B cell (primary cell): Measurements from ENCODE around the gene PEDS1. TPM values are rescaled to one million over a fixed set of nuclear protein-coding genes. Genes with fewer than 3 reads are reported as not detected.

Source experiments
- ATAC-seq: fragments of 200-7000 bp; cut with Tn5 transposase; one replicate; pipeline ENCODE4 v1.10.0; 2021; ENCODE audit warnings: low read depth, mild to moderate bottlenecking, moderate number of reproducible peaks, moderate library complexity
- CTCF ChIA-PET: fragments of 350-600 bp; sonication (Branson Sonifier 250); formaldehyde crosslinking; loops from one replicate; lab custom pipeline; 2021; ENCODE audit warnings: antibody characterized with exemption, inconsistent platforms; lab: Charles Lee
- POLR2A ChIA-PET: fragments of 350-600 bp; sonication (Branson Sonifier 250); formaldehyde crosslinking; loops from one replicate; lab custom pipeline; 2021; ENCODE audit warnings: antibody characterized with exemption; lab: Charles Lee
- DNase-seq: peaks from one replicate; pipeline ENCODE4 v3.0.0; 2013
- H2AFZ ChIP-seq: 2 replicates; pipeline ENCODE4 v1.6.1; 2012; ENCODE audit warnings: mild to moderate bottlenecking, low read depth, low read length; ENCODE audit not compliant: insufficient read depth, poor library complexity, severe bottlenecking
- H3K27ac ChIP-seq, 2 donors: 1 replicate in 1 of 2; 2 replicates in 1 of 2; pipeline ENCODE4 v1.5.1; 2012 to 2013; ENCODE audit warnings: low read length in 2 of 2, mild to moderate bottlenecking in 2 of 2, moderate library complexity in 1 of 2
- H3K27me3 ChIP-seq, 4 experiments: fragments of 200-600 bp in 1 of 4; sonication (generic) in 1 of 4; replicated peaks in 1 of 4; 1 replicate in 2 of 4; 2 replicates in 2 of 4; pipeline versions ENCODE4 v1.6.1 to v1.7.0; 2013 to 2016; ENCODE audit warnings: low read length in 3 of 4, mild to moderate bottlenecking in 2 of 4, mixed read lengths in 1 of 4, moderate library complexity in 1 of 4; ENCODE audit not compliant: insufficient read depth in 4 of 4, control insufficient read depth in 3 of 4; ENCODE audit errors: control extremely low read depth in 1 of 4
- H3K36me3 ChIP-seq, 2 experiments: replicated peaks in 1 of 2; 1 replicate in 1 of 2; 2 replicates in 1 of 2; pipeline versions ENCODE4 v1.6.1 to v1.7.1; 2013; ENCODE audit warnings: low read length in 1 of 2; ENCODE audit not compliant: insufficient read depth in 2 of 2, control insufficient read depth in 1 of 2; ENCODE audit errors: control extremely low read depth in 1 of 2, extremely low read depth in 1 of 2
- H3K4me1 ChIP-seq, 2 donors: fragments of 200-600 bp in 1 of 2; sonication (generic) in 1 of 2; 1 replicate in 1 of 2; 2 replicates in 1 of 2; pipeline versions ENCODE4 v1.5.1 to v1.6.1; 2013 to 2017; ENCODE audit warnings: low read length in 2 of 2; ENCODE audit not compliant: control insufficient read depth in 2 of 2, insufficient read depth in 2 of 2
- H3K4me2 ChIP-seq: replicated peaks from 2 replicates; pipeline ENCODE3; 2012; ENCODE audit warnings: mild to moderate bottlenecking, low read depth, low read length; ENCODE audit not compliant: poor library complexity, severe bottlenecking
- H3K4me3 ChIP-seq, 5 experiments: fragments of 200-600 bp in 1 of 5; sonication (generic) in 1 of 5; 1 replicate in 3 of 5; 2 replicates in 2 of 5; pipeline versions ENCODE4 v1.5.1 to v1.7.0; 2011 to 2016; ENCODE audit warnings: low read length in 4 of 5, mild to moderate bottlenecking in 4 of 5, low read depth in 2 of 5, control low read depth in 1 of 5, moderate library complexity in 1 of 5; ENCODE audit not compliant: insufficient read depth in 1 of 5; ENCODE audit errors: control extremely low read depth in 1 of 5, extremely low read depth in 1 of 5
- H3K79me2 ChIP-seq: fragments of 200-600 bp; sonication (generic); one replicate; pipeline ENCODE4 v1.6.0; 2016; ENCODE audit warnings: low read length; ENCODE audit not compliant: control insufficient read depth, insufficient read depth
- H3K9ac ChIP-seq: fragments of 200-600 bp; sonication (generic); 2 replicates; pipeline ENCODE4 v1.6.1; 2017; ENCODE audit warnings: mild to moderate bottlenecking, low read length, moderate library complexity
- H3K9me3 ChIP-seq, 3 donors: one replicate each; pipeline versions ENCODE4 v1.6.1 to v1.7.1; 2013; ENCODE audit warnings: low read length in 2 of 3; ENCODE audit not compliant: control insufficient read depth in 2 of 3, insufficient read depth in 1 of 3; ENCODE audit errors: control extremely low read depth in 1 of 3
- H4K20me1 ChIP-seq: 2 replicates; pipeline ENCODE4 v1.6.0; 2012; ENCODE audit warnings: mild to moderate bottlenecking, low read length; ENCODE audit not compliant: insufficient read depth, control insufficient read depth, poor library complexity, severe bottlenecking
- H3K27ac Mint-ChIP-seq: one replicate; pipeline ENCODE4 v1.8.0; 2021; ENCODE audit warnings: mixed read lengths
- H3K27me3 Mint-ChIP-seq: one replicate; pipeline ENCODE4 v1.8.0; 2021; ENCODE audit warnings: mixed read lengths
- H3K4me1 Mint-ChIP-seq: one replicate; pipeline ENCODE4 v1.8.0; 2021; ENCODE audit warnings: mixed read lengths
- H3K4me3 Mint-ChIP-seq: one replicate; pipeline ENCODE4 v1.8.0; 2021; ENCODE audit warnings: mixed read lengths
- H3K9me3 Mint-ChIP-seq: one replicate; pipeline ENCODE4 v1.8.0; 2022; ENCODE audit warnings: mixed read lengths; ENCODE audit not compliant: insufficient read depth
- EZH2 ChIP-seq: IDR thresholded peaks from 2 replicates; pipeline ENCODE4 v1.6.1; 2012; ENCODE audit warnings: borderline replicate concordance, low read depth, mild to moderate bottlenecking, moderate library complexity, low read length; ENCODE audit not compliant: insufficient read depth, poor library complexity, severe bottlenecking
- WGBS: methylation state at CpG from one replicate; pipeline ENCODE4 v1.1.5; 2013; ENCODE audit warnings: missing lambda C conversion rate; ENCODE audit not compliant: insufficient coverage; 5-methylcytosine and 5-hydroxymethylcytosine counted together
- intact Hi-C: fragments of 100-400 bp; cut with micrococcal nuclease; formaldehyde crosslinking; loops from one replicate; pipeline ENCODE4 v1.10.0; 2022
- polyA plus RNA-seq: library from polyadenylated mRNA; depleted of rRNA; stranded (reverse); fragments of >200 nt; gene quantifications from 2 replicates; pipeline ENCODE4 v1.2.3, GENCODE V29; 2012
- total RNA-seq, 2 donors: library from RNA; stranded (reverse); fragments of 120-200 nt in 1 of 2; gene quantifications; 1 replicate in 1 of 2; 2 replicates in 1 of 2; pipeline versions ENCODE4 v1.2.3 to v1.2.4, GENCODE V29; 2013 to 2022
- TF ChIP-seq, protein P1 (sequence below): fragments of 200-600 bp; IDR thresholded peaks from one replicate; pipeline ENCODE4 v1.8.0; 2022; ENCODE audit warnings: antibody characterized with exemption, mild to moderate bottlenecking

The PEDS1 gene
- total and polyA plus RNA-seq, 2 donors (not counting 1 experiment from before 2014, with no cell fraction given): 11.2 to 38.7 TPM

DNA sequence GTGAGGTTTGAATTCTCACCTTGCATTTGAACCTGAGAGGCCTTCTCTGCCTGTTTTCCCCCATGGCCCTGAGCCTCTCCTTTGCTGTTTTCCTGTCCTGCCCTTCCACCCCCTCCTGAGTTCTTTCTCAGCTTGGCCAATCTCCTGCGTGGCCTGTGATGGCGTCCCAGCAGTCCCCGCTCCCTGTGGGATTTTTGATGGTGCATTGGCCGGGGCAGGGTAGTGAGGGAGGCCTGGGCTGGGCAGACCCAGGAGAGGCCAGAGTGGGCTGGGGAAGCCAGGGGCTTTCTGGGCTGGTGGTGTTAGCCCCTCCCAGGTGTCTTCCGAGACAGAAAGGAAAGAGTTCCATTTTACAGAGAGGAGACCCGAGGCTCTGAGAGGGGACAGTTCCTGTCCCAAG, 43.4 kb upstream of the PEDS1 start:
- Histone ChIP-seq H3K36me3 (peaks cover 4 to 5% of the 10 kb centered on the region in 2 experiments), H3K4me1 (peaks cover 16 to 19% of the 10 kb centered on the region in 2 donors), H3K9me3 (peaks cover 0 to 7% (median 0%) of the 10 kb centered on the region in 3 donors), H3K79me2 (peaks cover 29% of the 10 kb centered on the region), H3K27ac (no peak overlapping the region), H3K4me2 (no peak overlapping the region), H3K9ac (no peak overlapping the region), H3K27me3 (no peaks in the 10 kb centered on the region), H4K20me1 (peaks cover 34% of the 10 kb centered on the region), H3K4me3 (no peak overlapping the region), H2AFZ (no peak overlapping the region)
- Mint-ChIP-seq H3K4me1 (peaks cover 15% of the 10 kb centered on the region), H3K9me3 (peaks cover 2% of the 10 kb centered on the region), H3K27me3 (no peaks in the 10 kb centered on the region), H3K4me3 (no peak overlapping the region), H3K27ac (no peak overlapping the region)
- TF ChIP-seq, protein P1, sequence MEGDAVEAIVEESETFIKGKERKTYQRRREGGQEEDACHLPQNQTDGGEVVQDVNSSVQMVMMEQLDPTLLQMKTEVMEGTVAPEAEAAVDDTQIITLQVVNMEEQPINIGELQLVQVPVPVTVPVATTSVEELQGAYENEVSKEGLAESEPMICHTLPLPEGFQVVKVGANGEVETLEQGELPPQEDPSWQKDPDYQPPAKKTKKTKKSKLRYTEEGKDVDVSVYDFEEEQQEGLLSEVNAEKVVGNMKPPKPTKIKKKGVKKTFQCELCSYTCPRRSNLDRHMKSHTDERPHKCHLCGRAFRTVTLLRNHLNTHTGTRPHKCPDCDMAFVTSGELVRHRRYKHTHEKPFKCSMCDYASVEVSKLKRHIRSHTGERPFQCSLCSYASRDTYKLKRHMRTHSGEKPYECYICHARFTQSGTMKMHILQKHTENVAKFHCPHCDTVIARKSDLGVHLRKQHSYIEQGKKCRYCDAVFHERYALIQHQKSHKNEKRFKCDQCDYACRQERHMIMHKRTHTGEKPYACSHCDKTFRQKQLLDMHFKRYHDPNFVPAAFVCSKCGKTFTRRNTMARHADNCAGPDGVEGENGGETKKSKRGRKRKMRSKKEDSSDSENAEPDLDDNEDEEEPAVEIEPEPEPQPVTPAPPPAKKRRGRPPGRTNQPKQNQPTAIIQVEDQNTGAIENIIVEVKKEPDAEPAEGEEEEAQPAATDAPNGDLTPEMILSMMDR: no peak
- ChIA-PET POLR2A (no interaction called here), CTCF (interaction anchor here (1.4 kb wide), 1 partner anchor 9 kb away, joined by 11 read pairs; no protein-coding TSS in a partner anchor)
- WGBS: 88% methylated on average over 4 of the region's 6 CpGs
- DNase-seq: no peak
- no peak for ATAC-seq
- intact Hi-C loops: no loop called here

DNA sequence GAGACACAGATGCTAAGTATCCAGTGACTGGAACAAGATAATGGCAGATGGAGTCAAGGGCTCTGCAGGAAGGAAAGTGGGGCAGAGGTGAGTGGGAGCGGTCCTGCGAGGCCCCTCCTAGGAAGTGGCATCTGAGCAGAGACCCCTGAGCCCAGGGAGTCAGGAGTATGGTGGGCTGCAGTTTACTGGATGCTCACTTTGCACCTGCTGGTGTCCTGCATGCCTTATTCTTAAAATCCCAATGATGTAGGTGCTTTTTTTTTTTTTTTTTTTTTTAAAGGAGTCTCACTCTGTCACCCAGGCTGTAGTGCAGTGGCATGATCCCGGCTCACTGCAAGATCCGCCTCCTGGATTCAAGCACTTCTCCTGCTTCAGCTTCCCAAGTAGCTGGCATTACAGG, 42.7 kb upstream of the PEDS1 start:
- Mint-ChIP-seq H3K4me3 (no peak overlapping the region), H3K4me1 (peaks cover 15% of the 10 kb centered on the region), H3K27me3 (no peaks in the 10 kb centered on the region), H3K27ac (no peak overlapping the region), H3K9me3 (peaks cover 2% of the 10 kb centered on the region)
- H3K4me2 ChIP-seq: no peak overlapping the region
- CTCF ChIA-PET: interaction anchor here (1.4 kb wide), 1 partner anchor 8 kb away, joined by 11 read pairs; no protein-coding TSS in a partner anchor
- peaks cover 0 to 7% (median 0%) of the 10 kb centered on the region in 3 donors for H3K9me3 ChIP-seq
- peaks cover 16 to 19% of the 10 kb centered on the region in 2 donors for H3K4me1 ChIP-seq
- intact Hi-C loops: no loop called here
- no peak overlapping the region for H3K27ac ChIP-seq
- DNase-seq (no peak), ATAC-seq (no peak)
- TF ChIP-seq EZH2: no peak
- TF ChIP-seq, protein P1: no peak
- H3K36me3 ChIP-seq: peaks cover 4 to 5% of the 10 kb centered on the region in 2 experiments
- no peaks in the 10 kb centered on the region for H3K27me3 ChIP-seq
- no peak overlapping the region for H3K4me3 ChIP-seq
- no peak overlapping the region for H3K9ac ChIP-seq
- no peak overlapping the region for H2AFZ ChIP-seq
- peaks cover 34% of the 10 kb centered on the region for H4K20me1 ChIP-seq
- H3K79me2 ChIP-seq: peaks cover 29% of the 10 kb centered on the region
- POLR2A ChIA-PET: no interaction called here
- WGBS: 92% methylated on average over 4 of the region's 4 CpGs
